ENCODE results near the gene CYB5RL. TPM values are rescaled to one million over a fixed set of nuclear protein-coding genes. Genes with fewer than 3 reads are reported as not detected.

The CYB5RL gene
- total RNA-seq, 1 donor from 2014 or later, result 6.7 TPM

DNA sequence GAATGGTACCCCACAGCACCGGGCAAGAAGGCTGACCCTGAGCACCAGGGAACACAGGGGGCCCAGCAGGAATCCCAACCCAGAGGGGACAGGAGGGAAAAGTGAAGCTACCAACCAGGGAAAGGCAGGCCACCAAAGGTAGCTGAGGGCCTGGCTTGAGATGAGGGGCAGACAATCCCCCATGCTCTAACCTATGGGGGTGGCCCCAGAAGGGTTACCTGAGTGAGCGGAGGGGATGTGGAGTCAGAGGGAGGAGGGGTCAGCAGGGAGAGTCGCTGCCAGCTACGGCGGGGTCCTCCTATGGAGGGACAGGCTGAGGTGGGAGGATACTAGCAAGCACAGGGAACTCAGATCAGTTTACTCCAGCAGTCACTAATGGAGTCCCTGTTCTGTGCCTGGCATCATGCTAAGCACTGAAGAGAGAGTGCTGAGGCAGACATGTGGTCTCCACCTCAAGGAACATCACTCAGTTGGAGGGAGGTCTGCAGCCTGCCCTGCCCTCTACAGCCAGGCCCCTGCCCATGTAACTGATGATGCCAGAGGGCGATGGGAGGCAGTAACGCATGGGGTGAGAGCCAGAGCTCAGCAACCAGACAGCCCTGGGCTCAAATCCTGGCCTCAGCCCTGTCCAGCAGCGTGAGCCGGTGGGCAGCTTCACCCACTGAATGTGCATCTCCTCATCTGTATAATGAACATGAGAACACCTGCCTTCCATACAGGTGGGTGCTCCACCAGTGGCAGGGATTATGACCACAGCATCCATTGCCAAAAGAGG is 21.3 kb downstream of the CYB5RL start:
- H3K27ac Mint-ChIP-seq (ENCODE audit: unreplicated experiment), result no peak overlapping the region
- no peak for DNase-seq (ENCODE audit: low spot score)
- no peaks in the 10 kb centered on the region for H3K9me3 Mint-ChIP-seq (ENCODE audit: unreplicated experiment)
- H3K27me3 Mint-ChIP-seq (ENCODE audit: unreplicated experiment), result peaks cover 5% of the 10 kb centered on the region
- H3K4me1 Mint-ChIP-seq (ENCODE audit: unreplicated experiment), result peaks cover 10% of the 10 kb centered on the region
- no peak for TF ChIP-seq CTCF (IDR thresholded peaks at IDR 0.05; ENCODE audit: unreplicated experiment)
- no peak overlapping the region for H3K4me3 Mint-ChIP-seq (ENCODE audit: unreplicated experiment)
- H3K36me3 Mint-ChIP-seq (ENCODE audit: low read depth, unreplicated experiment), result peaks cover 3% of the 10 kb centered on the region

GRCh38 chr1:54177726-54178125 is 22.1 kb downstream of the CYB5RL start:
- Mint-ChIP-seq H3K27ac (ENCODE audit: unreplicated experiment) (no peak overlapping the region), H3K4me3 (ENCODE audit: unreplicated experiment) (no peak overlapping the region), H3K4me1 (ENCODE audit: unreplicated experiment) (peaks cover 15% of the 10 kb centered on the region), H3K9me3 (ENCODE audit: unreplicated experiment) (no peaks in the 10 kb centered on the region), H3K36me3 (ENCODE audit: low read depth, unreplicated experiment) (peaks cover 3% of the 10 kb centered on the region), H3K27me3 (ENCODE audit: unreplicated experiment) (peaks cover 5% of the 10 kb centered on the region)
- no peak for TF ChIP-seq CTCF (IDR thresholded peaks at IDR 0.05; ENCODE audit: unreplicated experiment)
- DNase-seq (ENCODE audit: low spot score), result no peak

- Mint-ChIP-seq H3K9me3 (ENCODE audit: unreplicated experiment) (no peaks in the 10 kb centered on the region), H3K4me1 (ENCODE audit: unreplicated experiment) (peaks cover 19% of the 10 kb centered on the region), H3K4me3 (ENCODE audit: unreplicated experiment) (no peak overlapping the region), H3K36me3 (ENCODE audit: low read depth, unreplicated experiment) (peaks cover 3% of the 10 kb centered on the region), H3K27me3 (ENCODE audit: unreplicated experiment) (peaks cover 4% of the 10 kb centered on the region), H3K27ac (ENCODE audit: unreplicated experiment) (no peak overlapping the region)
- TF ChIP-seq CTCF (IDR thresholded peaks at IDR 0.05; ENCODE audit: unreplicated experiment), result no peak
- DNase-seq (ENCODE audit: low spot score), result no peak
Observed at GRCh38 chr1:54176621-54177327, 23.1 kb downstream of the CYB5RL start.

- Mint-ChIP-seq H3K27me3 (ENCODE audit: unreplicated experiment) (no peaks in the 10 kb centered on the region), H3K27ac (ENCODE audit: unreplicated experiment) (no peak overlapping the region), H3K4me3 (ENCODE audit: unreplicated experiment) (no peak overlapping the region), H3K4me1 (ENCODE audit: unreplicated experiment) (peaks cover 29% of the 10 kb centered on the region), H3K9me3 (ENCODE audit: unreplicated experiment) (no peaks in the 10 kb centered on the region), H3K36me3 (ENCODE audit: low read depth, unreplicated experiment) (no peaks in the 10 kb centered on the region)
- TF ChIP-seq CTCF (IDR thresholded peaks at IDR 0.05; ENCODE audit: unreplicated experiment), result no peak
- no peak for DNase-seq (ENCODE audit: low spot score)
Observed at GRCh38 chr1:54174106-54174505, 25.7 kb downstream of the CYB5RL start.

DNA sequence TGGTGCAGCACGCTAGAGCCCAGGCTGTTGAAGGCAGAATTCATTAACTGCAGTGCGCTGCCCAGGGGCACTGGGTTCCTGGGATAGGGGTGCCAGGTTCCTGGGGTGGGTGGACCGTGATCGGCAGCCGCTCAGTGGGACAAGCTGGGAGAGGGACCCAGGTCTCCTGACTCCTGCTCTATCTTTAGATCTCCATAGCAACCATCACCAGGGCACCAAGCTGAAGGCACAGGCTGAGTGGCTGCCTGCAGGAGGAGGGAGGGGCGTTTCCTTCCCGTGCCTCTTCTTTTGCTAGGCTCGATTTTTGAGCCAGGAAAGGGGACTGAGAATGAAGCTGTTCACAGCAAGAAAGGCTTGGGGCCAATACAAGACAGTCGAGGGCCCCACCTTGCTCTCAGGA is 26.1 kb downstream of the CYB5RL start:
- no peak overlapping the region for H3K4me3 Mint-ChIP-seq (ENCODE audit: unreplicated experiment)
- no peak overlapping the region for H3K27ac Mint-ChIP-seq (ENCODE audit: unreplicated experiment)
- H3K36me3 Mint-ChIP-seq (ENCODE audit: low read depth, unreplicated experiment), result no peaks in the 10 kb centered on the region
- peaks cover 29% of the 10 kb centered on the region for H3K4me1 Mint-ChIP-seq (ENCODE audit: unreplicated experiment)
- no peak for DNase-seq (ENCODE audit: low spot score)
- H3K27me3 Mint-ChIP-seq (ENCODE audit: unreplicated experiment), result no peaks in the 10 kb centered on the region
- H3K9me3 Mint-ChIP-seq (ENCODE audit: unreplicated experiment), result no peaks in the 10 kb centered on the region
- TF ChIP-seq CTCF (IDR thresholded peaks at IDR 0.05; ENCODE audit: unreplicated experiment), result no peak

Measured in endothelial cell (in vitro differentiated cells).